HG03045 (cell line): ENCODE results near the gene ZNF217.
"Not testable (repeated sequence)": the region's sequence is repeated elsewhere in the genome, so short reads cannot be mapped to it uniquely, and the experiment has no call there.

Source experiments
- ATAC-seq: cut with Tn5 transposase; IDR thresholded peaks from one replicate; pipeline ENCODE4 v1.9.1; 2021; ENCODE audit warnings: mild to moderate bottlenecking, moderate library complexity; ENCODE audit not compliant: unreplicated experiment

ZNF217 gene

GRCh38 chr20:53584550-53584913 is 9.1 kb downstream of the ZNF217 start:
- not testable (repeated sequence) for ATAC-seq

- not testable (repeated sequence) for ATAC-seq
These were observed 9.7 kb downstream of the ZNF217 start for GRCh38 chr20:53583660-53584549.

- no peak for ATAC-seq
These were observed 10.9 kb downstream of the ZNF217 start for GRCh38 chr20:53582574-53583351.

GRCh38 chr20:53582251-53582570 is 11.4 kb downstream of the ZNF217 start:
- no peak for ATAC-seq

GRCh38 chr20:53581444-53582250 is 12.0 kb downstream of the ZNF217 start:
- no peak for ATAC-seq

- ATAC-seq, result no peak
These were observed 13.1 kb downstream of the ZNF217 start for GRCh38 chr20:53580376-53581111.

DNA sequence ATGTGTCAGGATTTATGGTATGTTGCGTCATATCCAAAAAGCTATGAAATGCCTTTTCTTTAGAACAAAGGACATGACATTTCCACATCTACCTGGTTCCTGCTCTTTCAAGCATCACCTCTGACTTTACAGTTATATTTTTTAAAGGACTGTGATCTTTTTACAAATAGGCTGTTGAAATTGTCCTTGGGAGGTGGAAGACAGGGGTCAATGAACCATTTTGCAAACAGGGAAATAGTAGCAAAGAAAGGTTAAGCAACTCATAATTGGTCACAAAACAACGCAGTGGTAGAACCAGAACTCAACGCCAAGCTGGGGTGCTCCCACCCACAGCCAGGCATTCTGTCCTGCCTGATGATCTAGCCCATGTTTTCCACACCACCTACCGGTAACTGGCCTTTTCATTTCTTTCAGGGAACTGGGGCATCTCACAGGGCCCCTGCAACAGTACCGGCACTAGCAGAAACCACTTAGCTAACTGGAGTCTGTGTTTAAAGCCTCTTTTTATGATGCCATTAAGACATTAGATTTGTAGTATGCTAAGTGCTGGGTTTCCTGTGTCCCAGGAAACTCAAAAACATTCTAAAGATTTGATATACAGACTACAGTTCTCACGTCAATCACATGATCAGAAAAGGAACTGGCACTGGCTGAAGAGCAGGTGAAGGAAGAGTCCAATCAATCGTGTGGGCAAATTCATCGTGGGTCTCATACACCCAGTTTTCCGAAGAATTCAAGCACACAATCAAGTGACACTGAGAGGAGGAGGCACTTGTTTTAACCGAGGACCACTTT is 13.9 kb downstream of the ZNF217 start:
- no peak for ATAC-seq

DNA sequence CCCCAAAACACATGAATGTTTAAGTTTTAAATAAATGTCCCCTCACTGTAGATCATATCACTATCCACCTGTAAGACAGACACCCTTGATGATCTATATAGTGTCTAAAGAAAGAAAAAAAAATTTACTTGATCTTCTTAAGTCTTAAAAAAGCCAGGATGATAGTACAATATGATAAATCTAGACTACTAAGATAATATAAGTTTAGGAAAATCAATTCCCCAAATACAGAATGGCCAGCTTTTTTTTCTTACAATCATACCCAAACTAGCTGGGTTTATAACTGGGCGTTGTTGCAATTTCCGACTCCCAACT is 14.4 kb downstream of the ZNF217 start:
- ATAC-seq, result no peak

DNA sequence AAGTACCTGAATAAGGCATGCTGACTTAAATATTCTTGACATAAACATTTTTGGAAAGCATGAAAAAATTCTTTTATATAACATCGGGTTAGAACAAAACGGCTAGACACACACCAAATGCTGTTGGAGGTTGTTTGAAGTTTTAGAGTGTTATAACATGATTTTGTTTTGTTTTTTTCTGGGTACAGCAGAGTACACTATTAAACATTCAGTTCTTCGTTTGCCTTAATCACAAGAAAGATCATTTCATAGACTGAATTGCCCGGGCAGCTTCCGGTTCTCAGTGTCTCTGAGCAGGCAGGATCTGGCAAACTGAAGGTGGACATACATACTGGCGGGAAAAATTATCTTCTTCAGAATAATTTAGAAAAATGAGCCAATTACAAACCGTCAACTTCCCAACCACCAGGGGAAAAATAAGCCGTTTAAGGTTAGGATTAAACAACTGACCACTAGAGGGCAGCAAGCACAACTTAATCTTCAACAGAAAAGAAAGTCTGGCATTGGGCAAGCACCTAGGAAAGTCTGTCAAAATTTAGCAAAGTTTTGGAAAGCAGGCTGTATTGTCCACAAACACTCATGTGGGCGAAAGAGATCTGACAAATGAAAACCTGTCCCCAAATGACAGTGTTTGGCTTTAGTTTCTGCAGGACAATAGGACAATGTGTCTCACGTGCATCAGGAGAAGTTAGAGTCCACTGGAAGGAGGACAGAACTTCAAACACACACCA is 15.0 kb downstream of the ZNF217 start:
- ATAC-seq, result no peak

DNA sequence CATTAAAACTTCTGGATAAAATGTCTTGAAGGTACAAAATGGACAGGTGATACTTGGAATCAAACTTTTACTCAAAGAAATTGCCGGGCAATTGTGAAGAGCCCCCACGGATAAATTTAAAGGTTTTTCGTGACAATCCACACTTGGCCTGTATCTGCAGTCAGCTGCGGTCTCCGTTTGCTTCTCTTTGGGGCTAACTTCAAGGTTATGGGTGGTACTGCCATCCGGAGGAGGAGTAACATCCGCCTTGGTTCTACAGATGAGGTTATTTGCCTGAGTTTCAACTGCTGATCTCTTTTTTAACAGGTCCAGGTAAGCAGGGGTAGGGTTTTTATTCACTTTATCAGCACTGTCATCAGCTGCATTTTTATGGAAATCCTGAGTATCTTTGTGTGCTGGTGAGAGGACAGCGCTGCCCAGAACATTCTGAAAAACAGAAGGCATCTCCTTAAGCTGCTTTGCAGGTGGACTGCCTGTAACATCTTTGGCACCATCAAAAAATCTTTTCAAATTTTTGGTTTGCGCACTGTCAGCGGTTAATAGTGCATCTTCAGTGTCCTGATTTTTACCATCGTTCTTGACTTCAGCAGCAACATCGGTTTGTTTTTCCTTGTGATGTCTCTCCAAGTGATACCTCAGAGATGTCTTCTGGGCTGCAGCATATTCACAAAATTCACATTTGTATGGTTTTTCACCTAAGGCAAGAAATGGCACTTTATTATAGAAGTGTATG is 16.9 kb downstream of the ZNF217 start:
- ATAC-seq, result no peak

GRCh38 chr20:53576195-53576580 is 17.5 kb downstream of the ZNF217 start:
- ATAC-seq, result no peak

- ATAC-seq, result no peak
These were observed 18.0 kb downstream of the ZNF217 start for GRCh38 chr20:53575481-53576194.

DNA sequence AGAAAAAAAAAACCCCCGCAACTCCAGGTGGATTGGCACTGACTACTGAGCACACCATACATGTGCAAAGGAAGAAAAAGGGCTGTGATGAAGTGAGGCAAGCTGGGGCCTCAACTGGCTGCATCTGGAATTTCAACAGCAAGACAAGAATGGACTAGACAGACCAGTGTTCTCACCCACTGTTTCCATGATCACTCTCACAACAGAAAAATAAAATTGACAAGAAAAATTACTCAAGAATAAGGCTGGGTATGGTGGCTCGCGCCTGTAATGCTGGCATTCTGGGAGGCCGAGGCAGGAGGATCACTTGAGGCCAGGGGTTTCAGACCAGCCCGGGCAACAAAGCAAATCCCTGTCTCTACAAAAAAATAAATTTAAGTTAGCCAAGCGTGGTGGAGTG is 18.8 kb downstream of the ZNF217 start:
- ATAC-seq, result no peak

DNA sequence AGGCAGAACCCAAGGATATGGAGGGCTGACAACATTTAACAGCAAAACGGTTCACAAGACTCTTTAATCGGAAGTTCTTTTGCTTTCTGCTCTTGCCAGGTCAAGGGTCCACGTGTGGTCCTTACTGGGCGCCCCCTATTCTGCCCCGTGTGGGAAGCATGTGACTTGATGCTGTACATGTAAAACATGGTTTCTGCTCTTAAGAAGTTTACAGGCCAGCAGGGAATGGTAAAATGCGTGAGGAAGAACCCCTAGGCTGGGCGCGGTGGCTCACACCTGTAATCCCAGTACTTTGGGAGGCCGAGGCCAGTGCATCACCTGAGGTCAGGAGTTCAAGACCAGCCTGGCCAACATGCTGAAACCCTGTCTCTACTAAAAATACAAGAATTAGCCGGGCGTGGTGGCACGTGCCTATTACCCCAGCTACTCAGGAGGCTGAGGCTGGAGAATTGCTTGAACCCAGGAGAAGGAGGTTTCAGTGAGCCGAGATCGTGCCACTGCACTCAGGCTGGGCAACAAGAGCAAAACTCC is 19.3 kb downstream of the ZNF217 start:
- no peak for ATAC-seq

DNA sequence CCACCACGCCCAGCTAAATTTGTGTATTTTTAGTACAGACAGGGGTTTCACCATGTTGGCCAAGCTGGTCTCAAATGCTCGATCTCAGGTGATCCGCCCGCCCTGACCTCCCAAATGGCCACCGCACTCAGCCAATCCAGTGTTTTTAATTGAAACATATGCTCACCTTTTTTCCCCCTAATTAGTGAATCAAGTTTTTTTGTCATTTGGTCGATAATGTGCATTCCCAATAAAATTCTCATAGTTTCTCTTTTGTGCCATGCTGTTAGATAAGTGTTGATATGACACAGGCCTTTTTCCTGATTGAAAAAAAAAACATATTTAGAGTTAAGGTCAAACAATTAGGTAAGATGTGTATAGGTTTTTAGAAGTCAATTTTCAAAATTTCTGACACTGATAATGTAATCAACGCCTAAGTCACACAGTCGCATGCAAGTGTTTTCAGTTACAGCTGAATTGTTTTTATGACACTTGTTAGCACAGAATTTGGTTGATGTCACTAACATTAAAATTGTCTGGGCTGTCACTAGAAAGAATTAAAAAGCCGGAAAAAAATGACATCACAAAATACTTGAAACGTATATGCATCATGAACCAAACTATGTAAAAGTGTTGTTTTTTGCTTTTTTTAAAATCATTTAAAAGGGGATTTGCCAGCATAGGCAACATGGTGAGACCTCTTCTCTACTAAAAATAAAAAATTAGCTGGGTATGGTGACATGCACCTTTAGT is 21.9 kb downstream of the ZNF217 start:
- no peak for ATAC-seq

DNA sequence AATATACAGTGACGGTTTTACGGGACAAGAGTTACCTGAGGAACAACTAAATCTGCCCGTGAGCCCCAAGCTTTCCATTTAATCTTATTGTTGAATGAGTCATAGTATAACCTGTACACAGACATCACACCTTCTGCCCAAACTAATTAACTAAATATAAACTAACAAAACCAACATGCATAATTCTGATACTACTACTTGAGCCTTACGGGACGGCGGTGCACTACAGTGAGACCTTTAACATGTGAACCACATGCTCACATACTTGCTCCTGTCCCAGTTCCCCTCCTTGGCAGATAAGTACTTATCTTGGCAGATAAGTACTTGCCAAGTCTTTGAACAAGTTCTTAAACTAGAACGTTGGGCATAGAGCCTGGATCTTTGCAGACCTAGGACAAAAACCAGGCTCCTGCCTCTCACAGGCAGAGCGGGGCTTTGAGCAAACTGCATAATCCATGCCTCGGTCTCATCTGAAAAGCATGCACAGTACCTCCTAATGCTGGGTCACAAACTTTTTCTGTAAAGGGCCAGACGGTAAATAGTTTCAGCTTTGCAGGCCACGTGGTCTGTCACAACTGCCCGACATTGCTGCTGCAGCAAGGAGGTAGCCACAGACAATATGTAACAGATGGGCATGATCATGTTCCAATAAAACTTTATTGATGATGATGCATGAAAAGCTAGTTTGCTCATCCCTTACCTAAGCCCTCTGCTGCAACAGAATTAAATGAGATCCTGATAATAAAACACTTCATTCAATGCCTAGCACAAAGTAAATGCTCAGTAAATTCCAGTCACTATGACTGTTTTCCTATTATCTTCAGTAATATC is 23.0 kb downstream of the ZNF217 start:
- ATAC-seq, result no peak
